Upper lobe of left lung (tissue), 6 donors: ENCODE measurements around the gene RALGAPA2. TPM values are rescaled to one million over a fixed set of nuclear protein-coding genes. Genes with fewer than 3 reads are reported as not detected.
"Not testable (repeated sequence)": the region's sequence is repeated elsewhere in the genome, so short reads cannot be mapped to it uniquely, and the experiment has no call there.

Experiments
- ATAC-seq, 2 donors: fragments of 200-7000 bp; cut with Tn5 transposase; one replicate each; pipeline ENCODE4 v1.9.1; 2022; ENCODE audit warnings: mild to moderate bottlenecking in 2 of 2, moderate library complexity in 2 of 2; ENCODE audit not compliant: low FRiP score in 2 of 2
- DNase-seq, 2 donors: peaks; one replicate each; pipeline ENCODE4 v3.0.0-alpha.2; 2019 to 2020
- H3K27ac ChIP-seq, 4 donors: fragments of 200-600 bp; sonication (generic); one replicate each; pipeline ENCODE4 v1.5.1; 2016 to 2019
- H3K27me3 ChIP-seq, 4 donors: fragments of 200-600 bp; sonication (generic); one replicate each; pipeline ENCODE4 v1.5.1; 2017 to 2019
- H3K36me3 ChIP-seq, 4 donors: fragments of 200-600 bp; sonication (generic); one replicate each; pipeline ENCODE4 v1.5.1; 2016 to 2019
- H3K4me1 ChIP-seq, 4 donors: fragments of 200-600 bp; sonication (generic); one replicate each; pipeline ENCODE4 v1.5.1; 2018 to 2019
- H3K4me3 ChIP-seq, 4 donors: fragments of 200-600 bp; sonication (generic); one replicate each; pipeline ENCODE4 v1.5.1; 2017 to 2019; ENCODE audit warnings: mild to moderate bottlenecking in 2 of 4, moderate library complexity in 1 of 4
- H3K9me3 ChIP-seq, 4 donors: fragments of 200-600 bp; sonication (generic); one replicate each; pipeline ENCODE4 v1.5.1; 2018 to 2019
- CTCF ChIP-seq, 6 experiments: fragments of 450-650 bp in 4 of 6; fragments of 200-600 bp in 2 of 6; sonication (generic) in 2 of 6; IDR thresholded peaks; one replicate each; pipeline ENCODE4 v1.5.1; 2016 to 2019; ENCODE audit warnings: antibody characterized with exemption in 6 of 6
- EP300 ChIP-seq, 4 donors: sonication (generic); formaldehyde crosslinking; IDR thresholded peaks; one replicate each; pipeline ENCODE4 v1.5.1; 2017; ENCODE audit warnings: antibody characterized with exemption in 4 of 4, control low read depth in 2 of 4
- POLR2A ChIP-seq, 4 donors: fragments of 450-650 bp; IDR thresholded peaks; one replicate each; pipeline ENCODE4 v1.5.1; 2016 to 2017; ENCODE audit warnings: antibody characterized with exemption in 4 of 4, mild to moderate bottlenecking in 2 of 4
- POLR2AphosphoS5 ChIP-seq, 2 donors: sonication (generic); formaldehyde crosslinking; IDR thresholded peaks; one replicate each; pipeline ENCODE4 v1.5.1; 2017; ENCODE audit warnings: antibody characterized with exemption in 2 of 2
- WGBS, 2 donors: methylation state at CpG; one replicate each; pipeline ENCODE4 v1.1.5; 2017 to 2018; 5-methylcytosine and 5-hydroxymethylcytosine counted together
- total RNA-seq, 6 donors: library from RNA; depleted of rRNA in 4 of 6; stranded (reverse); fragments of >200 nt in 4 of 6; gene quantifications; one replicate each; pipeline versions ENCODE4 v1.1.0 to v1.2.1, GENCODE V29; 2016 to 2021
- donor health status: DM: no; HTN: no; CAD: no; lungs with moderate emphysema.
- donor health status: DM: no; HTN: yes; CAD: no; lungs with severe emphysema.

Gene RALGAPA2
- total RNA-seq, 6 donors from 2014 or later = 50.8 to 95.3 (median 65.3) TPM

DNA sequence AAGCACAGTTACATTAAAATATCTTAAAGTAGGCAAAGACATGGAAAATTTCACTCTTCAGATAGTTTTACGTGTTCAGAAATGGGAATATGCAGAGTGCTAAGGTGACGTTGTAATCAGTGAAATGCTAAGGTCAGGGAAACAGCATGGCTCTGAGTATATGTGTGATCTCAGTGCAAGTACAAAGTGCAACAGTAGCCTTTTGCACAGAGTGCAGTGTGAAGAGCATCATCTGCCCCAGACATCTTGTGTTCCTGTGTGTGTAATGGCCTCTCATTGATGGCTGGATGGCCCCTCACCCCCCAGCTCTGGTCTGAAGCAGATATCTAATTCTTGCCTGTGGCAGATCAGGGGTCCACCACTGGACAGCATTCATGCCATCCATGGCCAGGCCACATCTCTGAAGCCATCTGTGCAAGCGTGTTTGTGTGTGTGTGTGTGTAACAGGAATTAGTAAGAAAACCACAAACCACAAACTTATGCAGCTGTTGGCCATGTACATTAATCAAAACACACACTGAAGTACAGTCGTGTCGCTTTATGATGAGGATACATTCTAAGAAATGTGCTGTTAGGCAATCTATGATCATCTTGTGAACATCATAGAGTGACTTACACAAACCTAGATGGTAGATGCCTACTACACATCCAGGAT, 165.1 kb downstream of the RALGAPA2 start:
- DNase-seq (no peak), ATAC-seq (no peak)
- Histone ChIP-seq H3K9me3 (no peaks in the 10 kb centered on the region), H3K4me1 (peaks cover 0 to 11% (median 5%) of the 10 kb centered on the region in 4 donors), H3K27me3 (no peaks in the 10 kb centered on the region), H3K27ac (no peak overlapping the region), H3K36me3 (peaks cover 0 to 47% (median 8%) of the 10 kb centered on the region in 4 donors), H3K4me3 (no peak overlapping the region)
- WGBS, 2 donors = 71 to 81% methylated on average over 5 of the region's 5 CpGs
- TF ChIP-seq CTCF (IDR thresholded peaks at IDR 0.05) (no peak), EP300 (IDR thresholded peaks at IDR 0.05) (no peak), POLR2A (IDR thresholded peaks at IDR 0.05) (no peak), POLR2AphosphoS5 (IDR thresholded peaks at IDR 0.05) (no peak)

GRCh38 chr20:20546402-20546801, 166.0 kb downstream of the RALGAPA2 start:
- no peak overlapping the region for H3K4me3 ChIP-seq
- DNase-seq (no peak), ATAC-seq (no peak)
- WGBS, 2 donors = 86 to 90% methylated on average over 6 of the region's 6 CpGs
- peaks cover 0 to 7% (median 6%) of the 10 kb centered on the region in 4 donors for H3K4me1 ChIP-seq
- no peaks in the 10 kb centered on the region for H3K27me3 ChIP-seq
- H3K27ac ChIP-seq = no peak overlapping the region
- H3K9me3 ChIP-seq = no peaks in the 10 kb centered on the region
- no peak for TF ChIP-seq POLR2AphosphoS5 (IDR thresholded peaks at IDR 0.05)
- no peak for TF ChIP-seq POLR2A (IDR thresholded peaks at IDR 0.05)
- no peak for TF ChIP-seq EP300 (IDR thresholded peaks at IDR 0.05)
- TF ChIP-seq CTCF (IDR thresholded peaks at IDR 0.05) = no peak
- peaks cover 0 to 44% (median 8%) of the 10 kb centered on the region in 4 donors for H3K36me3 ChIP-seq

GRCh38 chr20:20543348-20543747, 169.1 kb downstream of the RALGAPA2 start:
- 96 to 97% methylated on average over 7 of the region's 7 CpGs for WGBS, 2 donors
- DNase-seq = peak in 1 of 2 donors; percentile 27
- not testable (repeated sequence) for H3K27ac ChIP-seq, H3K4me1 ChIP-seq, ATAC-seq, H3K27me3 ChIP-seq, H3K9me3 ChIP-seq, H3K4me3 ChIP-seq
- peaks cover 0 to 40% (median 9%) of the 10 kb centered on the region in 4 donors for H3K36me3 ChIP-seq

DNA sequence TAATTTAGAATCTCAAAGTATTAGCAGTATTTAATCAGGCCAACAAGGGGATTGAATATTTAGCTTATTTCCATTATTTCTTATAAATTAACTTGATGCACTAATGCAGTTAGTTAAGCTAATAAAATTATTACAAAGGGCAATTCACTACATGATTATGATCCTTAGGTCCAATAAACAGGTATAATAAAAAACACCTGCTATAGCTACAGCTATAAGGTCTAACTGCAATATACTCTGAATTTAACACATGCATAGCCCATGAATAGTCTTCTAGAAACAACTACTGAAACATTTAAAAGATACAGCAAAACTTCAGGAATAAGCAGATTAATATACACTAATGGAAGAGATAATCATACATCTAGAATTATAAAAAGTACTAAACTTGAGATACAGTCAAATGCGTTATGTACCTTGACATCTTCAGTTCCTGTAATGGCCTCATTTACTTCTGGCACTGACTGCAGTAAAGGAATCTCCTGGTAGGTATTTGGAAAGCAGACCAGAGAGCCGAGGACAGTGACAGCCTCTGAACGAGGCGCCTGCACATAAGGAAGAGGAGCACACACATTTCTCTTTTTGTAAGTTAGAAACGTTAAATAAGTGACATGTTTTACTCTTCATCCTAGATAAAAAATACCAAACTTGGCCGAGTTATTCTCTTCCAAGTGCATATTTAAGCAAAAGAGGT, 176.1 kb downstream of the RALGAPA2 start:
- H3K27ac ChIP-seq = no peak overlapping the region
- H3K4me3 ChIP-seq = no peak overlapping the region
- peaks cover 0 to 27% (median 8%) of the 10 kb centered on the region in 4 donors for H3K36me3 ChIP-seq
- no peaks in the 10 kb centered on the region for H3K27me3 ChIP-seq
- DNase-seq = no peak
- TF ChIP-seq CTCF (IDR thresholded peaks at IDR 0.05) (no peak), EP300 (IDR thresholded peaks at IDR 0.05) (no peak), POLR2A (IDR thresholded peaks at IDR 0.05) (no peak), POLR2AphosphoS5 (IDR thresholded peaks at IDR 0.05) (no peak)
- no peaks in the 10 kb centered on the region for H3K9me3 ChIP-seq
- ATAC-seq = no peak
- WGBS, 2 donors = 84 to 88% methylated on average over 6 of the region's 6 CpGs
- H3K4me1 ChIP-seq = no peaks in the 10 kb centered on the region

- peaks cover 5 to 41% (median 21%) of the 10 kb centered on the region in 4 donors for H3K36me3 ChIP-seq
These were observed 177.4 kb downstream of the RALGAPA2 start for GRCh38 chr20:20535051-20535450.

More at GRCh38 chr20:20535051-20535450, 177.4 kb downstream of the RALGAPA2 start:
- ATAC-seq (no peak), DNase-seq (no peak)
- Histone ChIP-seq H3K4me3 (no peak overlapping the region), H3K4me1 (no peaks in the 10 kb centered on the region), H3K27ac (no peak overlapping the region), H3K27me3 (no peaks in the 10 kb centered on the region), H3K9me3 (no peaks in the 10 kb centered on the region)
- WGBS, 2 donors = 87 to 90% methylated on average over 3 of the region's 3 CpGs
- TF ChIP-seq POLR2A (IDR thresholded peaks at IDR 0.05) (no peak), POLR2AphosphoS5 (IDR thresholded peaks at IDR 0.05) (no peak), EP300 (IDR thresholded peaks at IDR 0.05) (no peak), CTCF (IDR thresholded peaks at IDR 0.05) (no peak)
